SK-N-SH treated with all-trans-retinoic acid at 6 μM for 48 hours (cell line): Measurements from ENCODE around the gene SMG9.

Source experiments
- BACH2 ChIP-seq: fragments of 250-450 bp; sonication (Bioruptor Pico); IDR thresholded peaks from 2 replicates; pipeline ENCODE4 v1.9.0; 2021; ENCODE audit warnings: mild to moderate bottlenecking, borderline replicate concordance
- CREB5 ChIP-seq: fragments of 250-450 bp; sonication (Bioruptor Pico); IDR thresholded peaks from 2 replicates; pipeline ENCODE4 v1.5.1; 2020; ENCODE audit warnings: low read depth, mild to moderate bottlenecking, moderate library complexity
- ESRRG ChIP-seq: fragments of 250-450 bp; sonication (Bioruptor Pico); IDR thresholded peaks from 2 replicates; pipeline ENCODE4 v1.6.1; 2021; ENCODE audit warnings: mild to moderate bottlenecking
- PATZ1 ChIP-seq: fragments of 250-450 bp; sonication (Bioruptor Pico); IDR thresholded peaks from 2 replicates; pipeline ENCODE4 v1.8.0; 2020; ENCODE audit warnings: mild to moderate bottlenecking, moderate library complexity, borderline replicate concordance
- PPARA ChIP-seq: fragments of 250-450 bp; sonication (Bioruptor Pico); IDR thresholded peaks from 2 replicates; pipeline ENCODE4 v1.5.0; 2020; ENCODE audit warnings: mild to moderate bottlenecking, borderline replicate concordance
- RARB ChIP-seq: fragments of 250-450 bp; sonication (Bioruptor Pico); IDR thresholded peaks from 2 replicates; pipeline ENCODE4 v1.8.0; 2021; ENCODE audit warnings: mild to moderate bottlenecking, moderate library complexity
- TOX ChIP-seq: fragments of 250-450 bp; sonication (Bioruptor Pico); IDR thresholded peaks from 2 replicates; pipeline ENCODE4 v1.8.0; 2021; ENCODE audit warnings: mild to moderate bottlenecking, moderate library complexity, borderline replicate concordance
- ZFP3 ChIP-seq: fragments of 250-450 bp; sonication (Bioruptor Pico); IDR thresholded peaks from 2 replicates; pipeline ENCODE4 v1.5.0; 2020; ENCODE audit warnings: mild to moderate bottlenecking, moderate library complexity
- ZNF565 ChIP-seq: fragments of 450-650 bp; formaldehyde crosslinking; conservative IDR thresholded peaks from 2 replicates; pipeline ENCODE4 v1.5.0; 2020; ENCODE audit warnings: low read depth, mild to moderate bottlenecking, moderate library complexity

- TF ChIP-seq TOX (CRISPR knock-in tag) (no peak), PATZ1 (CRISPR knock-in tag) (no peak), ESRRG (CRISPR knock-in tag) (no peak), PPARA (CRISPR knock-in tag) (no peak), RARB (CRISPR knock-in tag) (no peak), BACH2 (CRISPR knock-in tag) (no peak), ZFP3 (CRISPR knock-in tag) (no peak), CREB5 (CRISPR knock-in tag) (no peak), ZNF565 (no peak)
Measured at GRCh38 chr19:43719918-43720317, 34.8 kb downstream of the SMG9 start.
